HG02623 (cell line): ENCODE data around the gene CDH1.

ENCODE experiments used
- ATAC-seq: cut with Tn5 transposase; IDR thresholded peaks from one replicate; pipeline ENCODE4 v1.9.1; 2021; ENCODE audit warnings: moderate library complexity; ENCODE audit not compliant: unreplicated experiment

CDH1 gene

GRCh38 chr16:68731637-68732036 is 5.5 kb upstream of the CDH1 start:
- no peak for ATAC-seq

- no peak for ATAC-seq
Measured at GRCh38 chr16:68732042-68732680, 4.9 kb upstream of the CDH1 start.

GRCh38 chr16:68732741-68733399 is 4.2 kb upstream of the CDH1 start:
- ATAC-seq = no peak

- no peak for ATAC-seq
Measured at GRCh38 chr16:68733570-68733969, 3.5 kb upstream of the CDH1 start.

GRCh38 chr16:68734782-68735181 is 2.3 kb upstream of the CDH1 start:
- ATAC-seq = no peak

- ATAC-seq = no peak
Measured at GRCh38 chr16:68736561-68736960, 531 bp upstream of the CDH1 start.

- no peak for ATAC-seq
Measured at GRCh38 chr16:68737730-68738629, 888 bp downstream of the CDH1 start.

GRCh38 chr16:68739964-68740627 is 3.0 kb downstream of the CDH1 start:
- ATAC-seq = no peak

GRCh38 chr16:68740628-68741346 is 3.7 kb downstream of the CDH1 start:
- no peak for ATAC-seq

GRCh38 chr16:68743664-68744063 is 6.6 kb downstream of the CDH1 start:
- ATAC-seq = no peak

- no peak for ATAC-seq
Measured at GRCh38 chr16:68744744-68745280, 7.7 kb downstream of the CDH1 start.

- ATAC-seq = no peak
Measured at GRCh38 chr16:68746951-68747350, 9.9 kb downstream of the CDH1 start.

GRCh38 chr16:68749432-68749831 is 12.3 kb downstream of the CDH1 start:
- no peak for ATAC-seq

- no peak for ATAC-seq
Measured at GRCh38 chr16:68750193-68750695, 13.2 kb downstream of the CDH1 start.

- no peak for ATAC-seq
Measured at GRCh38 chr16:68751160-68751559, 14.1 kb downstream of the CDH1 start.

- no peak for ATAC-seq
Measured at GRCh38 chr16:68752602-68753001, 15.5 kb downstream of the CDH1 start.

- ATAC-seq = no peak
Measured at GRCh38 chr16:68754084-68754792, 17.1 kb downstream of the CDH1 start.

- ATAC-seq = peak; percentile 48
Measured at GRCh38 chr16:68756239-68756915, 19.3 kb downstream of the CDH1 start.

GRCh38 chr16:68757625-68757935 is 20.5 kb downstream of the CDH1 start:
- ATAC-seq = no peak
